Pancreas (tissue), 10 donors: ENCODE measurements around the gene NRM. TPM values are rescaled to one million over a fixed set of nuclear protein-coding genes. Genes with fewer than 3 reads are reported as not detected.

Experiments used
- ATAC-seq, 4 donors: fragments of 200-7000 bp; cut with Tn5 transposase; one replicate each; pipeline versions ENCODE4 v1.8.0 to v1.9.1; 2020; ENCODE audit warnings: mild to moderate bottlenecking in 4 of 4, moderate library complexity in 4 of 4
- DNase-seq, 6 donors: peaks; one replicate each; pipeline ENCODE4 v3.0.0-alpha.2; 2020
- FAIRE-seq: peaks from 2 replicates; lab custom pipeline; 2012; peaks lifted over from hg19 to GRCh38; lab: Jason Lieb, UNC
- H3K27ac ChIP-seq, 4 donors: fragments of 200-600 bp; sonication (generic); 1 replicate in 3 of 4; 2 replicates in 1 of 4; pipeline versions ENCODE4 v1.5.0 to v1.8.0; 2020
- H3K27me3 ChIP-seq, 4 donors: fragments of 200-600 bp; one replicate each; pipeline ENCODE4 v1.8.0; 2021
- H3K36me3 ChIP-seq, 3 donors: fragments of 200-600 bp; sonication (generic) in 1 of 3; one replicate each; pipeline versions ENCODE4 v1.5.0 to v1.8.0; 2020 to 2021
- H3K4me1 ChIP-seq, 3 donors: fragments of 200-600 bp; one replicate each; pipeline ENCODE4 v1.8.0; 2021
- H3K4me3 ChIP-seq, 4 donors: fragments of 200-600 bp; sonication (generic) in 2 of 4; one replicate each; pipeline versions ENCODE4 v1.5.0 to v1.8.0; 2020 to 2021
- H3K9me3 ChIP-seq, 4 donors: fragments of 200-600 bp; one replicate each; pipeline ENCODE4 v1.8.0; 2021
- WGBS, 2 donors: extraction: QIAGEN DNeasy Blood & Tissue Kit; methylation state at CpG; one replicate each; pipeline ENCODE4 v1.1.7; 2013; 5-methylcytosine and 5-hydroxymethylcytosine counted together
- intact Hi-C, 3 donors: fragments of 100-400 bp; cut with DNase I; formaldehyde crosslinking; loops; one replicate each; pipeline versions ENCODE4 v1.11.1 to v1.14.2; 2022
- polyA plus RNA-seq, 2 donors: library from polyadenylated mRNA; stranded (reverse); fragments of 200-250 nt; gene quantifications; one replicate each; pipeline ENCODE4 v1.2.3, GENCODE V29; 2013
- total RNA-seq, 6 donors: library from RNA; stranded (reverse); fragmentation: NEBNext Ultra II Directional in 4 of 6; extraction: Animal tissue kit (Norgen Biotek cat#: 25700) in 4 of 6; gene quantifications; one replicate each; pipeline versions ENCODE4 v1.2.1 to v1.2.4, GENCODE V29; 2021 to 2023
- TF ChIP-seq, protein P1 (sequence below), 4 donors: fragments of 200-600 bp; sonication (generic) in 3 of 4; IDR thresholded peaks; one replicate each; pipeline versions ENCODE4 v1.5.0 to v1.8.0; 2021; ENCODE audit warnings: antibody characterized with exemption in 4 of 4
- donor health status: healthy with polysubstance abuse.
- donor health status: DM: no; HTN: no; CAD: no; lungs with moderate emphysema.
- donor health status: DM: no; HTN: no; CAD: no.
- donor health status: control.
- donor health status: control.
- donor health status: Bipolar disorder and iron deficiency.
- donor health status: DM: yes; HTN: yes; CAD: no.
- donor health status: DM: no; HTN: no; CAD: no.
- donor health status: DM: no; HTN: no; CAD: no.
- donor health status: DM: yes; HTN: yes; CAD: no.

Gene NRM
- total and polyA plus RNA-seq, 8 donors = 3.3 to 23.6 (median 5.7) TPM

GRCh38 chr6:30683183-30683979 lies 7.4 kb downstream of the NRM start:
- intact Hi-C loops = loop anchor here in 2 of 3 donors (5.0 kb wide), 2 partner anchors 39 to 44 kb away; partner anchors contain the start of gene TUBB (in 1 of the 2)
- H3K9me3 ChIP-seq = no peaks in the 10 kb centered on the region
- peak overlapping the region; percentile 1 to 93 (median 57) for H3K27ac ChIP-seq
- WGBS, 2 donors = 44 to 51% methylated on average over 7 of the region's 7 CpGs
- TF ChIP-seq, protein P1, sequence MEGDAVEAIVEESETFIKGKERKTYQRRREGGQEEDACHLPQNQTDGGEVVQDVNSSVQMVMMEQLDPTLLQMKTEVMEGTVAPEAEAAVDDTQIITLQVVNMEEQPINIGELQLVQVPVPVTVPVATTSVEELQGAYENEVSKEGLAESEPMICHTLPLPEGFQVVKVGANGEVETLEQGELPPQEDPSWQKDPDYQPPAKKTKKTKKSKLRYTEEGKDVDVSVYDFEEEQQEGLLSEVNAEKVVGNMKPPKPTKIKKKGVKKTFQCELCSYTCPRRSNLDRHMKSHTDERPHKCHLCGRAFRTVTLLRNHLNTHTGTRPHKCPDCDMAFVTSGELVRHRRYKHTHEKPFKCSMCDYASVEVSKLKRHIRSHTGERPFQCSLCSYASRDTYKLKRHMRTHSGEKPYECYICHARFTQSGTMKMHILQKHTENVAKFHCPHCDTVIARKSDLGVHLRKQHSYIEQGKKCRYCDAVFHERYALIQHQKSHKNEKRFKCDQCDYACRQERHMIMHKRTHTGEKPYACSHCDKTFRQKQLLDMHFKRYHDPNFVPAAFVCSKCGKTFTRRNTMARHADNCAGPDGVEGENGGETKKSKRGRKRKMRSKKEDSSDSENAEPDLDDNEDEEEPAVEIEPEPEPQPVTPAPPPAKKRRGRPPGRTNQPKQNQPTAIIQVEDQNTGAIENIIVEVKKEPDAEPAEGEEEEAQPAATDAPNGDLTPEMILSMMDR (IDR thresholded peaks at IDR 0.05) = no peak
- no peaks in the 10 kb centered on the region for H3K4me1 ChIP-seq
- no peaks in the 10 kb centered on the region for H3K36me3 ChIP-seq
- ATAC-seq = no peak
- H3K27me3 ChIP-seq = no peaks in the 10 kb centered on the region
- FAIRE-seq = no peak
- peak overlapping the region in 3 of 4 donors; percentile 18 to 78 (median 65) for H3K4me3 ChIP-seq
- DNase-seq = peak in 2 of 6 donors; percentile 9 to 37

DNA sequence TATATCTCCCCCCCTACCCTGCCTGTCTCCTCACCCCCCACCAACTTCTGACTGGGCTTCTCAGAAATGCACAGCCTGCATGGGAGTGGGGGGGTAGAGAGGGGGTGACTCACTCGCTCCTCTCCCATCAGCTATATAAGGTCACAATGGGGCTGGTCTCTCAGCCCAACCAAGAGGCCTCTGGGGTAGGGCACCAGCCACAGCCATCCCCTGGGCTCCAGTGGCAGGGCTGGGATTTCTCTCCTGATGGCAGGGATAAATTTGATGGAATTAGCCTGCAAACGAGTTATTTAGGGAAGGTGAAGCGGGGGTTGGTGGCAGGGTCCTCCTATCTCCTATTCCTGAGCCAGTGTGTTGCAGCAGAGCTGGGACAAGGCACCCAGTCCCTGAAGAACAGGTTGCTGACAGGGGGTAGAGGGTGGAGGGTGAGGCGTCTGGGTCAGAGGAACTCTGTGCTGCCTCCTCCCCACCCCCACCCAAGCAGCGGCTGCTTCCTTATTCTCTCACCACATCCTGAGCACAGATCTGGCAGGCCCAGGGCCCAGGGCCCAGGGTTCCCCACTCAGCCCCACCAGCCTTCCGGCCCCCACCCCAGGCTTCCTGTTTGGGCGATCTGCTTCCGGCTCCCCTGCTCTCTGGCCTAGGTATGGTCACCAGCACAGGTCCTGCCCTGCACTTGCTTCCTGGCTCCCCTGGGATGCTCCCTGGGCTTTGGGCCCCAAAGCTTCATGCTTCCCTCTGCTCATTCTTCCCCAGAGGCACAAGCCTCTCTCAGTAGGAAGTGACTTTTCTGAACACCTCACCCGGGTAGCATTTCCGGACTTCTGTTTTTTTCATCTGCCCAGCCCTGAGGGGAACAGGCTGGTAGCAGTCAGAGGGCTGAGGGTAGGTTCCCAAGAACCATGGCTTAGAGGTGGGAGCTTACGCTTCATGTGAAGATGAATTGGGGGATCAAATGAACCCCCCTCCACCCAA lies 8.4 kb downstream of the NRM start:
- Histone ChIP-seq H3K4me3 (peak overlapping the region in 3 of 4 donors; percentile 18 to 78 (median 65)), H3K9me3 (no peaks in the 10 kb centered on the region), H3K4me1 (no peaks in the 10 kb centered on the region), H3K27me3 (no peaks in the 10 kb centered on the region), H3K27ac (peak overlapping the region; percentile 34 to 93 (median 64)), H3K36me3 (no peaks in the 10 kb centered on the region)
- WGBS, 2 donors = 47 to 51% methylated on average over 10 to 11 of the region's 11 CpGs
- DNase-seq (peak in 5 of 6 donors; percentile 45 to 75 (median 66)), FAIRE-seq (no peak), ATAC-seq (peak in 3 of 4 donors; percentile 11 to 30 (median 11))
- intact Hi-C loops = loop anchor here in 2 of 3 donors (5.0 kb wide), 2 partner anchors 40 to 45 kb away; partner anchors contain the start of gene TUBB (in 1 of the 2)
- TF ChIP-seq, protein P1 (IDR thresholded peaks at IDR 0.05) = no peak

DNA sequence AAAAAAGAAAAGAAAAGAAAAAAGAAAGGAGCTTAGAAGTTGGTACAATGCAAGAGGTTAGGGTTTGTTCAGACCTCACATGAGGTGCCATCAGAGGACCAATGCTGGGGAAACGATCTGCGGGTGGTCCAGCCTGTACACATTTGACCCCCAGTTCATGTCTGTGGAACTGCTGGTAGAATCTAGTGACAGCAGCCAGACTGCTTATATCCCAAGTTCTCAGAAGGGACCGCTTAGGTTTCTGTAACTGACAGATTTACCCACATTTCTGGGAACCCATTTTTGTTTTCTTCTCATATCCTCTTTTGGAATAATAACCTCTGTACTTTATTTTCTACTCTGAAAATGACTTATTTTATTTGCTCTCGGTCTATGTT lies 9.0 kb downstream of the NRM start:
- no peaks in the 10 kb centered on the region for H3K9me3 ChIP-seq
- ATAC-seq (no peak), FAIRE-seq (no peak), DNase-seq (peak in 1 of 6 donors; percentile 3)
- no peaks in the 10 kb centered on the region for H3K4me1 ChIP-seq
- TF ChIP-seq, protein P1 (IDR thresholded peaks at IDR 0.05) = no peak
- intact Hi-C loops = loop anchor here (2.0 to 5.0 kb wide), 3 partner anchors 41 to 46 kb away; partner anchors contain the start of gene TUBB (in 1 of the 3)
- peak overlapping the region in 1 of 4 donors; percentile 92 for H3K27ac ChIP-seq
- peaks cover 0 to 6% (median 0%) of the 10 kb centered on the region in 3 donors for H3K36me3 ChIP-seq
- no peaks in the 10 kb centered on the region for H3K27me3 ChIP-seq
- 72 to 84% methylated on average over 4 of the region's 4 CpGs for WGBS, 2 donors
- H3K4me3 ChIP-seq = peak overlapping the region in 1 of 4 donors; percentile 78

DNA sequence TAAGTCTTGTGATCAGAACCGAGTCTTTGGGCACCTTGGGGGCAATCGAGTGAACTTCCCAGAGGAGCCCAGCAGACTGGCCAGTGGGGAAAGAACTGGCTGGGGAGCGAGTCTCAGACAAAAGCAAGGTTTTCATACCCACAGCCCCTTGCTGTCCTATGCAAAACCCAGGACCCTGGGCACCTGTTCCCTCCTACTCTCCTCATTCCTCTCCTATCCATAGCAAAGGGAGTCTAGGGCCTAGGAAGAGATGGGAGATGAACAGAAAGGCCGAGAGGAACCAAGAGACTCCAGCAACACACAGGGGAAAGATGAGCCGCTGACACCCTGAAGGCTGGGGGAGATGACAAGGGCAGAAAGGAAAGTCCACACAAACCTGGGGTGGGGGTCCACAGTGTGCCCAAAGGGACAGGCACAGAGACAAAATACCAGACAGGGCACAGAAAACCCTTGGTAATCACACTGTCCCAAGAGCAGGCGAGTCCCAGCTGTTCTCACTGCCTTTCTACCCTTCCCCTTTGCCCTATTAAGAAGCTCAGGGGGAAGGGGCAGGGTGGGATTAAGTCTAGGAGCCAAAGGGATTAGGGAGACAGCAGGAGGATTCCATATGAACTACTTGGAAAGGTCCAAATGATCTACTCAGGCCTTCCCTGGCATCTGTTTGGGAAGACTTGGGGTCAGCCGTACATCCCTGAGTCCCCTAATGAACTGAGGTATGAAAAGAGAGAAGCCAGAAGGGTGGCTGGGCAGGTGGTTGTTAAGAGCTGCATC lies 10.8 kb downstream of the NRM start:
- Histone ChIP-seq H3K36me3 (peaks cover 0 to 8% (median 0%) of the 10 kb centered on the region in 3 donors), H3K27ac (no peak overlapping the region), H3K27me3 (no peaks in the 10 kb centered on the region), H3K4me1 (no peaks in the 10 kb centered on the region), H3K4me3 (peak overlapping the region in 1 of 4 donors; percentile 78), H3K9me3 (no peaks in the 10 kb centered on the region)
- TF ChIP-seq, protein P1 (IDR thresholded peaks at IDR 0.05) = no peak
- FAIRE-seq (no peak), ATAC-seq (no peak), DNase-seq (peak in 1 of 6 donors; percentile 22)
- intact Hi-C loops = loop anchor here (2.0 to 5.0 kb wide), 3 partner anchors 42 to 47 kb away; partner anchors contain the start of gene TUBB (in 1 of the 3)
- 72 to 82% methylated on average over 7 of the region's 7 CpGs for WGBS, 2 donors
